Urinary bladder (tissue), 4 donors: ENCODE data around the gene GRAMD4. TPM values are rescaled to one million over a fixed set of nuclear protein-coding genes. Genes with fewer than 3 reads are reported as not detected.

Experiments used
- DNase-seq: peaks from one replicate; pipeline ENCODE4 v3.0.0-alpha.2; 2015; ENCODE audit errors: extremely low spot score
- H3K27ac ChIP-seq: one replicate; pipeline ENCODE4 v1.5.1; 2013; ENCODE audit warnings: low read depth, mild to moderate bottlenecking, moderate library complexity
- H3K36me3 ChIP-seq: one replicate; pipeline ENCODE4 v1.6.1; 2013; ENCODE audit warnings: mild to moderate bottlenecking, moderate library complexity; ENCODE audit not compliant: insufficient read depth
- H3K4me1 ChIP-seq: one replicate; pipeline ENCODE4 v1.6.1; 2013; ENCODE audit warnings: mild to moderate bottlenecking, moderate library complexity; ENCODE audit not compliant: insufficient read depth
- H3K4me3 ChIP-seq: one replicate; pipeline ENCODE4 v1.5.1; 2013; ENCODE audit warnings: low read depth, low read length
- WGBS: extraction: QIAGEN DNeasy Blood & Tissue Kit; methylation state at CpG from one replicate; pipeline ENCODE4 v1.1.7; 2013; 5-methylcytosine and 5-hydroxymethylcytosine counted together
- polyA plus RNA-seq: library from polyadenylated mRNA; stranded (reverse); fragments of 200-250 nt; gene quantifications from one replicate; pipeline ENCODE4 v1.2.3, GENCODE V29; 2013
- total RNA-seq: library from RNA; depleted of rRNA; stranded (reverse); fragments of >200 nt; gene quantifications from one replicate; pipeline ENCODE4 v1.2.3, GENCODE V29; 2014
- donor health status: healthy with polysubstance abuse.
- donor health status: healthy.

Gene GRAMD4
- total and polyA plus RNA-seq, 2 donors = 10.9 to 13.1 TPM

DNA sequence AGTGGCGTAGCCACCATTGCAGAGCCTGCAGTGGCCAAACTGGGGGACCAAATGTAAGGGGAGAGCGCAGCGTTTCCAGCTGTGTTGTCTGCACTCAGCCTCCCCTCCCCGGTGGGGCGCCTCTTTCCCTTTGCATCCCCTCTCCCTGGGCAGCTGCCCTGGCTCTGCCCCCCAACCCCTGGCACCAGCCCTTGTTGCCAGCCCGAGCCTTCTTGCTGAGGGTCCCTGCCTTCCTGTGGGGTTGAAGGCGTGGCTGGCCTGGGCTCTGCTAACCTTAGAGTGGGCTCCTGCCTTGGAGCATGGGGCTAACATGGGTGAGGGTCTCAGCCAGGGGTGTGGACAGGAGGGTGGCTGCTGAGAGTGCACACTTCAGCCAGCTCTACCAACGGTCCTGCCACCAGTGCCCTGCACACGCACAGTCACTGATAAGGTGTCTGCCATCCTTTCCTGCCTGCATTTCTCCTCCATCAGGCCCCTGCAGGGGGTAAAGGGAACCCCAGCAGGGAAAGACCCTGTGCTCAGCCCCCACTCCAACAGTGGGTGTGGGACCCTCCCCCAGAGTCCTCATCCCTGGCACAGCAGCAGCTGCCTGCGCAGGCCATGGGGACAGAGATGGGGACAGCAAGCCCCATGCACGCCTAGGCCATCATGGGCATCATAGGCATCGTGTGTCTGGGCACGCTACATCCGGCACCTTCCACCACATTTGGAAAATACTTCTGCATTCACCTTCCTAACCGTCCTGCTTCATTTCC lies 74.4 kb downstream of the GRAMD4 start:
- no peak for DNase-seq
- Histone ChIP-seq H3K4me3 (no peak overlapping the region), H3K27ac (no peak overlapping the region), H3K4me1 (no peaks in the 10 kb centered on the region), H3K36me3 (peaks cover 2% of the 10 kb centered on the region)
- 94% methylated on average over 15 of the region's 15 CpGs for WGBS

DNA sequence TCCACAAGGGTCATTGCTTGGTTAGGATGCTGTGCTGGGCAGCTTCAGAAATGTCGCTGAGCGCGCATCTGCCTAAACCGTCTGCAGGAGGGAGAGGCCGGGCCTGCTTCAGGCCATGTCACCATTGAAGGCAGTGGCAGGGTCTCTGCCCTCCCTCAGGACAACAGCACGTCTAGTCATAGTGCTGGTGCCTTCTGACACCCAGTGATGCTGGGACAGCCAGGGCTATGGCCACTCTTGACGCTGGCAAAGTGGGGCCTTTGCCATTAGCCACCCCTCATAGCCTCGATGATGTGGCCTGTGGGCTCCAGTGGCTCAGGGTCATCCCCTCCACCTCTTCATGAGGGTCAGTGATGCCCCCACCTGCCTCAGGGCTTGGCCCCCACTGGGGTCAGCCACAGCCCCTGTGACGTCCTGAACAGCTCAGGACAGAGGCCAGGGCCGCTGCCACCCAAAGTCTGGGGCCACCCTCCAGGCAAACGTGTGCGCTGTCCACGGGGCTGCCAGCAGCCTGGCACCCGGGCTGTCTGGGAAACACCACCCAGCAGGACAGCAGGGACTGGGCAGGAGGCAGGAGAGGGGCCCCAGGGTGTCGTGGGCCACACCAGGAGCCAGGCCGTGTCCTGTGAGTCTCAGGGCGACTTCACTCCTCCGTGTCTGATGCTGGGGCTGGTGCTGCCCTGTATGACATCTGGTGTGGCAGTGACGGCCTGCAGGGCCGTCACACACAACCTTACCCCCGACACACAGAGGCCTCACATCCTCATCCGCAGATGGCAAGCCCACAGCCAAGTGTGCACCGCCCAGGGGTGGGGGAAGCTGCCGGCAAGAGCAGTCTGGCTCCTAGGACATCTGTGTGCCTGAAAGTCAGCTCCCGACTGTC lies 75.4 kb downstream of the GRAMD4 start:
- 84% methylated on average over 25 of the region's 25 CpGs for WGBS
- no peaks in the 10 kb centered on the region for H3K36me3 ChIP-seq
- DNase-seq = no peak

DNA sequence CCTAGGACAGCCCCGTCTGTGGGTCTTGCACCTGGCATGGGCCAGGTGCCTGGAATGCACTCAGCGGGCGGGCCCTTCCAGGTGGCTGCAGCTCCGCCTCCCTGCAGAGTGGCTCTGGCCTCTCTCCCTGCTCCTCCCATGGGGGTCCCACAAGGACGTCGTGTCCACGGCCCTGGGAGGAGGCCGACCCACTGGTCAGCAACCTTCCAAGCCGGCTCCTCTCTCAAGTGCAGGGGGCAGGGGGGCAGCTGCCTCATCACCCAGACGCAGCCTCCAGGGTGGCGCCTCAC lies 76.0 kb downstream of the GRAMD4 start:
- Histone ChIP-seq H3K4me1 (no peaks in the 10 kb centered on the region), H3K36me3 (no peaks in the 10 kb centered on the region), H3K4me3 (no peak overlapping the region), H3K27ac (no peak overlapping the region)
- no peak for DNase-seq
- WGBS = 81% methylated on average over 11 of the region's 11 CpGs

More for the DNA sequence above, 75.4 kb downstream of the GRAMD4 start:
- H3K4me1 ChIP-seq = no peaks in the 10 kb centered on the region
- no peak overlapping the region for H3K27ac ChIP-seq
- H3K4me3 ChIP-seq = no peak overlapping the region

DNA sequence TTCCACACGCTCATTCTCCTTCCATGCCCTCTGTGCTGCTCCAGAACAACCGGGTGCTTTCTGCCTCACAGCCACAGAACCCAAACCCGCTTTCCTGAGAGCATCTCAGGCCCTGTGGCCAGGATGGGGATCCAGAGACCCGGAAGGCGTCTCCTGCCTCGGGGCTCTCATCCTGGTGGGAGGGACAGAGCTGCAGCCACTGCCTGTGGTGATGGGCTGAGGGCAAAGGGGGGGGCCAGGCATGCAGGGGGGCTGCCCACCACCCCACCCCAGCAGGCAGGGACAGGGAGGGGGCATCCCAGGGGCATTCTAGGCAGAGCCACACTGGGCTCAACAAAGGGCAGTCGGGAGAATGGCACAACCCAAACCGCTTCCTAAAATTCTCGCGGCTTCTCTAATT lies 76.4 kb downstream of the GRAMD4 start:
- Histone ChIP-seq H3K27ac (no peak overlapping the region), H3K4me1 (no peaks in the 10 kb centered on the region), H3K36me3 (no peaks in the 10 kb centered on the region), H3K4me3 (no peak overlapping the region)
- 90% methylated on average over 10 of the region's 10 CpGs for WGBS
- no peak for DNase-seq

DNA sequence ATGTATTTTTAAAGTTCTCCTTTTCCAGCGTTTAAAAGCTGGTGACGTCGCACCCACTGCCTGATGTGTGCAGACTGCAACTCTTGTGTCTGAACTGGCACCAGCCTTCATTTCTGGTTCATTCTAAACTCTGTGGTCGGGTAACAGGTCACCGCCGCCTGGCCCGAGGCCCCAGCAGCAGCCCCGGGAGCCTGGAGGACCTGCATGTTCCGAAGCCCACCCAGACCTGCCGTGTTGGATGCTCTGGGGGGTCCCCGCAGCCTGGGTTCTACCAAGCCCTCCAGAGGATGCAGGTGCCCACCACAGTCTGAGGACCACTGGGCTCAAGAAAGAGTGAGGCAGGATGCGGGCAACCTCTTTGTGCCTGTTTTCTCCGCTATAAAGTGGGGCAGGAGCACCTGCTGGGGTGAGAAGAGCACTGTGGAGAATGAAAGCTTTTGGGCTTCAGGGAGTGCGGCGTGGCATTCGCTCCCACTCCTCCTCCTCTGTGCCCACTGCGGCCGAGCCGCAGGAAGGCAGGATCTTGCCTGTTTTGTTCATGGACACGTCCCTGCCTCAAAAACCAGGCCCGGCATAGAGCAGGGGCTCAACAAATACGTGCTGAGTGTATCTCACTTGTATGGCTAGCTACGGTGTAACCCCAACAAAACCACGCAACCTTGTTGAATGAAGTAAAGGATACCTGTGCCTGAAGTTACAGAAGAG lies 77.8 kb downstream of the GRAMD4 start:
- Histone ChIP-seq H3K4me1 (no peaks in the 10 kb centered on the region), H3K4me3 (no peak overlapping the region), H3K36me3 (no peaks in the 10 kb centered on the region), H3K27ac (no peak overlapping the region)
- WGBS = 92% methylated on average over 24 of the region's 24 CpGs
- DNase-seq = no peak

DNA sequence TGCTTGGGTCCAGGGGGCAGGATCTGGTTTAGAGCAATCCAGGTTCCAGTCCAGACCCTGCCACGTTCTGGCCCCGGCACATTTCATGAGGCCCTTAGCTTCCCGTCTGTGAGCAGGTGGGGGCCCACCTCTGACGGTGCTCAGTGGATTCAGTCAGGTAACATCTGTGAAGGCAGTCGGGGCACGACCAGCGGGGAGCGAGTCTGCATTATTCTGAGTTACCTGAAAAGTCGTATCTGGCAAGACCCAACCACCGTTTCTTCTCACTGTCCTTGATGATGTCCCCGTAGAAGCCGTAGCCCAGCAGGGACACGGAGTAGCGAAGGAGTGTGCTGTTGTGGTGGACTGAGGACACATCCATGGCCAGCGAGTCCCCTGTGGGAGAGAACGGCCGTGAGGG lies 78.9 kb downstream of the GRAMD4 start:
- H3K4me3 ChIP-seq = no peak overlapping the region
- H3K4me1 ChIP-seq = no peaks in the 10 kb centered on the region
- H3K36me3 ChIP-seq = no peaks in the 10 kb centered on the region
- no peak for DNase-seq
- 93% methylated on average over 17 of the region's 17 CpGs for WGBS
- no peak overlapping the region for H3K27ac ChIP-seq

DNA sequence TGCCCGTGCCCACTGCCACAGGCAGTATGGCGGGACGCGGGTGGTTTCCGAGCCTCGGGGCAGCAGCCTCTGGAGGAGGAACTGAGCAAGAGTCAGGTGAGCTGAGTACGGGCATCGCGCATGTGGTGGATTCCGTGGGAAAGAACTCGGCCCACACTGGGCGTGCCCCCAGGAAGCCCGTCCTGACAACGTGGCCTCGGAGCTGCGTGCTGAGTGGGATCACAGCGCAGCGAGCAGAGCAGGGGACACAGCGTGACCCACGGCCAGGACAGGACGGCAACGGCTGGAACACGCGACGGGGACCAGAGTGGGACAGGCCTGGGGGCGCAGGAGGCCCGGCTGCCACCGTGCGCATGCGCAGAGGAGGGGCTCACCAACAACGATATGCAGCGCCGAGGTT lies 81.1 kb downstream of the GRAMD4 start:
- no peak for DNase-seq
- Histone ChIP-seq H3K4me1 (no peaks in the 10 kb centered on the region), H3K4me3 (no peak overlapping the region), H3K36me3 (no peaks in the 10 kb centered on the region), H3K27ac (no peak overlapping the region)
- 93% methylated on average over 33 of the region's 33 CpGs for WGBS

DNA sequence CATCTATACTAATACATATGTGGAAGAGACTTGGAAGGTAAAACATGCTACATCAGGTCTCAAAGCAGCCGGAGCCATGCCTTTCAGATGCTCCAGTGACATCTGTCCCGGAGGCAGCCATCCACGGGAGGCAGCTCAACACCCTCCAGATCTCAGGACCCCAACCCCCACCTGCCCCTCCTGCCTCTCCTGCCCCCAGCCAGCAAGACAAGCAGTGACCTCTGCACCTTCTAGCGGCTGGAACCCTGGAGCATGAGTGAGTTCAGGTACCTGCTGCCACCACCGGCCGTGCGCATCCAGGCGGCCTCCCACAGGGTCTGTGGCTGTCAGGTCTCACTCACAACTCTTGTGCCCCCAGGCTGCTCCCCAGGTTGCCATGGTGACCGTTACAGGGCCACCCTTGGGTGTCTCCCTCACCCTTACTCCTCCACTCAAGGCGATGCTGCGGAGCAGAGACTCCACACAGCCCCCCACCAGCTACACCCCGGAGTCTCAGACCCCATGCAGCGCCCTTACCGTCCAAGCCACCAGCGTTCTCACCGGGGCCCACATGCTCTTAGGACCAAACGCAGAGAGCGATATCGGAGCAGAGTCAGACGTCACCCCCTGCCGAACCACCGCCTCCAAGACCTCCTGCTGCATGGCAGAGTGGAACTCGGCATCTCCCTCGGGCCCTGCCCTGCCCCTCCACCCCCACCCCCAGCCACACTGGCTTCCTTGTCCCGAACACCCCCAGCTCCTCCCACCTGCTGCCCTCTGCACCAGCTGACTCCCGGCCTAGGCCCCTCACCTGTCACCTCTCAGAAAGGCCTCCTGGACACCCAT lies 83.2 kb downstream of the GRAMD4 start:
- DNase-seq = no peak
- Histone ChIP-seq H3K4me3 (no peak overlapping the region), H3K27ac (no peak overlapping the region), H3K4me1 (no peaks in the 10 kb centered on the region), H3K36me3 (no peaks in the 10 kb centered on the region)
- 95% methylated on average over 26 of the region's 26 CpGs for WGBS

DNA sequence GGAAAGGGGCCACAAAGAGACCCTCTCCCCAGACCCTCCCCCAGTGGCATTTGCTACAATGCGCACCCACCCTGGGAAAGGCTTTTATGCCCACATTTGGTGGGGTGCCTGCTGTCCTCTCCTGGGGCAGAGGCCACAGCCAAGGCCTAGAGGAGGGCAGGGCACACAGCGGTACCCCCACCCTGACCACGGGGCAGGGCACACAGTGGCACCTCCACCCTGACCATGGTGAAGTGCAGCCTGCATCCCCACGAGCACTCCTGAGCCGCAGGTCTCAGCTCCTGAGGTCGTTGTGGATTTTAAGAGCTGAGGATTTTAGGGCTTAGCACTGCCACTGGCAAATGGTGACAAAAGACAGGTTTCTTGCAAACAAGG lies 83.8 kb downstream of the GRAMD4 start:
- no peak overlapping the region for H3K4me3 ChIP-seq
- no peak overlapping the region for H3K27ac ChIP-seq
- 92% methylated on average over 6 of the region's 6 CpGs for WGBS
- no peak for DNase-seq
- no peaks in the 10 kb centered on the region for H3K4me1 ChIP-seq
- H3K36me3 ChIP-seq = no peaks in the 10 kb centered on the region

DNA sequence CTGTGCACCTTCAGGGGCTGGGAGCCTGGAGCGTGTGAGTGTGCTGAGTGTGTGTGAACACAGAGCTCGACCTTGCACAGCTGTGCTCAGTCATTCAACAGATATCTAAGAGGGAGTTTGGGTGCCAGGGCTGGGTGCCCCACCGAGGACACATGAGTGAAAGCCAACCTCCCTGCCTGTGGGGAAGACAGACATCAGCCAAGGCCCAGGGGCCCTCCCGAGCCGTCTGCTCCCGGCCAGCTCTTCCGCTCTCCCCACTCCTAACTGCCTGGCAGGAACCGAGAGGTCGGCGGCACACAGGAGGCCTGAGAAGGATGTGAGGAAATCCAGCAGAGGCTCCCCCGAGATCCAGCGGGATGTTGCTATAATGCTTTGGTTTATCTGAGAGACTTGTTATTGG lies 85.9 kb downstream of the GRAMD4 start:
- Histone ChIP-seq H3K27ac (no peak overlapping the region), H3K36me3 (no peaks in the 10 kb centered on the region), H3K4me3 (no peak overlapping the region), H3K4me1 (no peaks in the 10 kb centered on the region)
- DNase-seq = no peak
- WGBS = 94% methylated on average over 12 of the region's 12 CpGs

DNA sequence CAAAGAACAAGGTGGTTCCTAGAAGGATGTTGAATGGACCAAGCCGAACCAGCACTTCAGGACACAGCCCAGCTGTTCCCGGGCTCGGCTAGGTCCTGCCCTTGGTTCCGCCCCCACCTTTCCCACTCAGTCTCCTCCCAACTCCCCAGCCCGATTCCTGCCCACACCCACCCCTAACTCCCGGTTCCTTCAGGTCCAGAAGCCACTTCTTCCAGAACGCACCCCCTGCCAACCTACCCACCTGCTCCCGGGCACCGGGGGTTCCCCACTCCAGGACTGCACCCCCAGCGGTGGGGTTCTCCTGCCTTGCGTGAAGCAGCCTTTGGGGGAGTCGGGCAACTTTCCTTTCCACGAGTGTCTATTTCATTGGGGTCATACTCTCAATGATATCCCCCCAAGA lies 87.1 kb downstream of the GRAMD4 start:
- DNase-seq = no peak
- no peak overlapping the region for H3K4me3 ChIP-seq
- 91% methylated on average over 13 of the region's 13 CpGs for WGBS
- no peak overlapping the region for H3K27ac ChIP-seq
- no peaks in the 10 kb centered on the region for H3K4me1 ChIP-seq
- H3K36me3 ChIP-seq = no peaks in the 10 kb centered on the region

DNA sequence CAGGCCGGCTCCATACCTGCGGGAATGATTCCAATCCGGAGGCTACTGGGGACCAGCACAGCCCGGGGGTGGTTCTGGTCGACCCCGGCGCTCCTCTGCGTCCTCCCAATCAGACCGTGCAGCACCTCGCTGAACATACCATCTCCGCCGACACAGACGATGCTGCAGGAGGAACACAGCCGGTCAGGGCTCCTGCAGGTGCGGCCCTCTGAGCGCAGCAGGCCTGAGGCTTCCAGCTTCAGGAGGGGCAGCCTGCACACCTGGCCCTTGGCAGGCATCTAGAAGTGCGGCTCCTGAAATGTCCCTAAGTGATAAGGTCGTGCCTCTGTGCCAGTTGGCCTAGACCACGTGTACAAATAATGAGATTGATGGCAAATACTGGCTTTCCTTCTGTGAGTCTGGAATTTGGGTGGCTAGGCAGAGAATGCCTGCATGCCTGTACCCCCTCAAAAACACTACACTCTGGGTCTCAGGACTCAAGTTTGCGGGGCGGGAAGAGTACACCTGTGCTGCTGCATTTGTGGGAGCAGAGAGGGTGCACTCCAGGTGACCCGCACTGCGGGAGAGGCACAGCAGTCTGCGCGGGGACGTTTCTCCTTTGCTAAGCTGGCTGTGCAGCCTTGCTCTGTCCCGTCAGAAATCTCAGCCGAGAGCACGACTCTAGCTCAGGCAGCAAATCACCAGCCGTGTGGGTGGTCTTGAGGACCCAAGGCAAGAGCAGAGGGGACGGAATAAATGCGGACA lies 87.8 kb downstream of the GRAMD4 start:
- Histone ChIP-seq H3K4me1 (no peaks in the 10 kb centered on the region), H3K27ac (no peak overlapping the region), H3K36me3 (no peaks in the 10 kb centered on the region), H3K4me3 (no peak overlapping the region)
- no peak for DNase-seq
- 93% methylated on average over 32 of the region's 32 CpGs for WGBS
